ENCODE data around the gene P2RX6. TPM values are rescaled to one million over a fixed set of nuclear protein-coding genes. Genes with fewer than 3 reads are reported as not detected.
A peak's percentile ranks its signal among the peaks of the same experiment; 100 is the strongest.

P2RX6 gene
- total and polyA plus RNA-seq, 9 of the 15 experiments (the other 6 are each of a cell fraction or from before 2014, with no cell fraction given) = 0.01 to 3.9 (median 1.5) TPM; not detected in 1

DNA sequence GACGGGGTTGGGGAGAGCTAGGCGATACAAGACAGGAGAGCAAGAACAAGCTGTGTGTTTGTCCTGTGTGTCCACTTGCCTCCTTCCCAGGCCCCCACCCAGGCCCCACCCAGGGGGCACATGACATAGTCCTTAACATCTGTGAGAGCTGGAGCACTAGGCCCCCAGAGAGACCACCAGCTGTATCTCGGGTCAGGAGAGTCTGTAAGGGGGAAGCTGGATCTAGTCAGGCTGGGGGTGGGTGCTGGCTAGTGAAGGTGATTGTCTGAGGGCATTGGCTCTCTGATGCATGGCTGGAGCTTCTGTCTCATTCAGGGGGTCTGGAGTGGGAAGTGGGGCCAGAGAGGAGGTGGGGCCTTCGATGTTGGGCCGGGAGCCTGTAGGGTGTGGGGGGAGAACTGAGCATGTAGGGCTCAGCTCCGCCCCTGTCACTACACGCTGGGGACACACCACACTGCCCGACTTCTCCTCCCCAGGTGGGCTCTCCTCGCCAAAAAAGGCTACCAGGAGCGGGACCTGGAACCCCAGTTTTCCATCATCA lies 571 bp downstream of the P2RX6 start (continued):
- TF ChIP-seq, protein P1, sequence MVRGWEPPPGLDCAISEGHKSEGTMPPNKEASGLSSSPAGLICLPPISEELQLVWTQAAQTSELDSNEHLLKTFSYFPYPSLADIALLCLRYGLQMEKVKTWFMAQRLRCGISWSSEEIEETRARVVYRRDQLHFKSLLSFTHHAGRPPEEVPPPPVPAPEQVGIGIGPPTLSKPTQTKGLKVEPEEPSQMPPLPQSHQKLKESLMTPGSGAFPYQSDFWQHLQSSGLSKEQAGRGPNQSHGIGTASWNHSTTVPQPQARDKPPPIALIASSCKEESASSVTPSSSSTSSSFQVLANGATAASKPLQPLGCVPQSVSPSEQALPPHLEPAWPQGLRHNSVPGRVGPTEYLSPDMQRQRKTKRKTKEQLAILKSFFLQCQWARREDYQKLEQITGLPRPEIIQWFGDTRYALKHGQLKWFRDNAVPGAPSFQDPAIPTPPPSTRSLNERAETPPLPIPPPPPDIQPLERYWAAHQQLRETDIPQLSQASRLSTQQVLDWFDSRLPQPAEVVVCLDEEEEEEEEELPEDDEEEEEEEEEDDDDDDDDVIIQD (CRISPR knock-in tag; IDR thresholded peaks at IDR 0.05) = 0 out of 2 replicates have a peak, but pooled peaks have one; percentile 62
- TF ChIP-seq ZNF785 (CRISPR knock-in tag; IDR thresholded peaks at IDR 0.05) = 0 out of 2 replicates have a peak, but pooled peaks have one; percentile 54
- TF ChIP-seq BCL6 (CRISPR knock-in tag; IDR thresholded peaks at IDR 0.05) = peak; percentile 67; the same call in 1 of the 2 replicates
- TF ChIP-seq, protein P2, sequence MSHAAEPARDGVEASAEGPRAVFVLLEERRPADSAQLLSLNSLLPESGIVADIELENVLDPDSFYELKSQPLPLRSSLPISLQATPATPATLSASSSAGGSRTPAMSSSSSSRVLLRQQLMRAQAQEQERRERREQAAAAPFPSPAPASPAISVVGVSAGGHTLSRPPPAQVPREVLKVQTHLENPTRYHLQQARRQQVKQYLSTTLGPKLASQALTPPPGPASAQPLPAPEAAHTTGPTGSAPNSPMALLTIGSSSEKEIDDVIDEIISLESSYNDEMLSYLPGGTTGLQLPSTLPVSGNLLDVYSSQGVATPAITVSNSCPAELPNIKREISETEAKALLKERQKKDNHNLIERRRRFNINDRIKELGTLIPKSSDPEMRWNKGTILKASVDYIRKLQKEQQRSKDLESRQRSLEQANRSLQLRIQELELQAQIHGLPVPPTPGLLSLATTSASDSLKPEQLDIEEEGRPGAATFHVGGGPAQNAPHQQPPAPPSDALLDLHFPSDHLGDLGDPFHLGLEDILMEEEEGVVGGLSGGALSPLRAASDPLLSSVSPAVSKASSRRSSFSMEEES (CRISPR knock-in tag; IDR thresholded peaks at IDR 0.05) = 0 out of 2 replicates have a peak, but pooled peaks have one; percentile 8
- TF ChIP-seq ZNF133 (CRISPR knock-in tag; IDR thresholded peaks at IDR 0.05) = peak; percentile 12; the same call in 1 of the 2 replicates
- TF ChIP-seq, protein P3, sequence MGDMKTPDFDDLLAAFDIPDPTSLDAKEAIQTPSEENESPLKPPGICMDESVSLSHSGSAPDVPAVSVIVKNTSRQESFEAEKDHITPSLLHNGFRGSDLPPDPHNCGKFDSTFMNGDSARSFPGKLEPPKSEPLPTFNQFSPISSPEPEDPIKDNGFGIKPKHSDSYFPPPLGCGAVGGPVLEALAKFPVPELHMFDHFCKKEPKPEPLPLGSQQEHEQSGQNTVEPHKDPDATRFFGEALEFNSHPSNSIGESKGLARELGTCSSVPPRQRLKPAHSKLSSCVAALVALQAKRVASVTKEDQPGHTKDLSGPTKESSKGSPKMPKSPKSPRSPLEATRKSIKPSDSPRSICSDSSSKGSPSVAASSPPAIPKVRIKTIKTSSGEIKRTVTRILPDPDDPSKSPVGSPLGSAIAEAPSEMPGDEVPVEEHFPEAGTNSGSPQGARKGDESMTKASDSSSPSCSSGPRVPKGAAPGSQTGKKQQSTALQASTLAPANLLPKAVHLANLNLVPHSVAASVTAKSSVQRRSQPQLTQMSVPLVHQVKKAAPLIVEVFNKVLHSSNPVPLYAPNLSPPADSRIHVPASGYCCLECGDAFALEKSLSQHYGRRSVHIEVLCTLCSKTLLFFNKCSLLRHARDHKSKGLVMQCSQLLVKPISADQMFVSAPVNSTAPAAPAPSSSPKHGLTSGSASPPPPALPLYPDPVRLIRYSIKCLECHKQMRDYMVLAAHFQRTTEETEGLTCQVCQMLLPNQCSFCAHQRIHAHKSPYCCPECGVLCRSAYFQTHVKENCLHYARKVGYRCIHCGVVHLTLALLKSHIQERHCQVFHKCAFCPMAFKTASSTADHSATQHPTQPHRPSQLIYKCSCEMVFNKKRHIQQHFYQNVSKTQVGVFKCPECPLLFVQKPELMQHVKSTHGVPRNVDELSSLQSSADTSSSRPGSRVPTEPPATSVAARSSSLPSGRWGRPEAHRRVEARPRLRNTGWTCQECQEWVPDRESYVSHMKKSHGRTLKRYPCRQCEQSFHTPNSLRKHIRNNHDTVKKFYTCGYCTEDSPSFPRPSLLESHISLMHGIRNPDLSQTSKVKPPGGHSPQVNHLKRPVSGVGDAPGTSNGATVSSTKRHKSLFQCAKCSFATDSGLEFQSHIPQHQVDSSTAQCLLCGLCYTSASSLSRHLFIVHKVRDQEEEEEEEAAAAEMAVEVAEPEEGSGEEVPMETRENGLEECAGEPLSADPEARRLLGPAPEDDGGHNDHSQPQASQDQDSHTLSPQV (IDR thresholded peaks at IDR 0.05) = no peak
- TF ChIP-seq EP300 (IDR thresholded peaks at IDR 0.05; ENCODE audit: low read length) = 0 out of 2 replicates have a peak, but pooled peaks have one; percentile 1
- TF ChIP-seq, protein P4, sequence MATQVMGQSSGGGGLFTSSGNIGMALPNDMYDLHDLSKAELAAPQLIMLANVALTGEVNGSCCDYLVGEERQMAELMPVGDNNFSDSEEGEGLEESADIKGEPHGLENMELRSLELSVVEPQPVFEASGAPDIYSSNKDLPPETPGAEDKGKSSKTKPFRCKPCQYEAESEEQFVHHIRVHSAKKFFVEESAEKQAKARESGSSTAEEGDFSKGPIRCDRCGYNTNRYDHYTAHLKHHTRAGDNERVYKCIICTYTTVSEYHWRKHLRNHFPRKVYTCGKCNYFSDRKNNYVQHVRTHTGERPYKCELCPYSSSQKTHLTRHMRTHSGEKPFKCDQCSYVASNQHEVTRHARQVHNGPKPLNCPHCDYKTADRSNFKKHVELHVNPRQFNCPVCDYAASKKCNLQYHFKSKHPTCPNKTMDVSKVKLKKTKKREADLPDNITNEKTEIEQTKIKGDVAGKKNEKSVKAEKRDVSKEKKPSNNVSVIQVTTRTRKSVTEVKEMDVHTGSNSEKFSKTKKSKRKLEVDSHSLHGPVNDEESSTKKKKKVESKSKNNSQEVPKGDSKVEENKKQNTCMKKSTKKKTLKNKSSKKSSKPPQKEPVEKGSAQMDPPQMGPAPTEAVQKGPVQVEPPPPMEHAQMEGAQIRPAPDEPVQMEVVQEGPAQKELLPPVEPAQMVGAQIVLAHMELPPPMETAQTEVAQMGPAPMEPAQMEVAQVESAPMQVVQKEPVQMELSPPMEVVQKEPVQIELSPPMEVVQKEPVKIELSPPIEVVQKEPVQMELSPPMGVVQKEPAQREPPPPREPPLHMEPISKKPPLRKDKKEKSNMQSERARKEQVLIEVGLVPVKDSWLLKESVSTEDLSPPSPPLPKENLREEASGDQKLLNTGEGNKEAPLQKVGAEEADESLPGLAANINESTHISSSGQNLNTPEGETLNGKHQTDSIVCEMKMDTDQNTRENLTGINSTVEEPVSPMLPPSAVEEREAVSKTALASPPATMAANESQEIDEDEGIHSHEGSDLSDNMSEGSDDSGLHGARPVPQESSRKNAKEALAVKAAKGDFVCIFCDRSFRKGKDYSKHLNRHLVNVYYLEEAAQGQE (IDR thresholded peaks at IDR 0.05; ENCODE audit: borderline replicate concordance) = no peak
- TF ChIP-seq, protein P4 (CRISPR knock-in tag; IDR thresholded peaks at IDR 0.05; ENCODE audit: low read depth) = peak; percentile 62
- TF ChIP-seq CHD1 (IDR thresholded peaks at IDR 0.05; ENCODE audit: low read length) = peak; percentile 8
- no peak for TF ChIP-seq ETV6 (IDR thresholded peaks at IDR 0.05; ENCODE audit: borderline replicate concordance in 1 of 2, low read depth in 2 of 2, low read length in 1 of 2)
- TF ChIP-seq ETV6 (CRISPR knock-in tag; IDR thresholded peaks at IDR 0.05; ENCODE audit: borderline replicate concordance) = no peak

All from K562 (cell line).